ENCODE results near the gene LRP1B.

The LRP1B gene

DNA sequence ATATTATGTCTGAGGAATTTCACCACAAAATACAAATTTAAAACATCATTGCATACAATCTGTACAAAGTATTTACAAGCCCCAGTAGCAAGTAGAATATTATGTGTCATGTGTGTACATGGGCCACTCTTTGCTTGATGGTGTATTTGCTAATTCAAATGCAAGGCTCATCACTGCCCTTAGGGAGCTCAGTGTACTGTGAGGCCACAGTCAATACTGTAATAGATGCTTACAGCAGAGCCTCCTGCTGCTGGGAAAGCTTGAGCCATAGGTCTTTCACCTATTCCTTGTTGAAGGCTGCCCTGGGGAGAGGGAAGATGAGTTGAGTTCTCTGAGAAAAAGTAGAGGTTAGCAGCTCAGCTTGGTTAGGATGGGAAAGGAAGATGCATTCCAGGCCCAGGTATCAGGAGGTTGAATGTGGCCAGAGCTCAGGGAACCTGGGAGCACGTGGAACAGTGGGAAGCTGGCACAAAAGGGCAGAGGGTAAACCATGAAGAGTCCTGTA is 189.6 kb downstream of the LRP1B start:
- Mint-ChIP-seq H3K36me3 (no peaks in the 10 kb centered on the region), H3K9me3 (no peaks in the 10 kb centered on the region), H3K4me3 (no peak overlapping the region), H3K27me3 (no peaks in the 10 kb centered on the region), H3K27ac (no peak overlapping the region), H3K4me1 (no peaks in the 10 kb centered on the region)
- no peak for ATAC-seq (replicated peaks)
- DNase-seq, result no peak

DNA sequence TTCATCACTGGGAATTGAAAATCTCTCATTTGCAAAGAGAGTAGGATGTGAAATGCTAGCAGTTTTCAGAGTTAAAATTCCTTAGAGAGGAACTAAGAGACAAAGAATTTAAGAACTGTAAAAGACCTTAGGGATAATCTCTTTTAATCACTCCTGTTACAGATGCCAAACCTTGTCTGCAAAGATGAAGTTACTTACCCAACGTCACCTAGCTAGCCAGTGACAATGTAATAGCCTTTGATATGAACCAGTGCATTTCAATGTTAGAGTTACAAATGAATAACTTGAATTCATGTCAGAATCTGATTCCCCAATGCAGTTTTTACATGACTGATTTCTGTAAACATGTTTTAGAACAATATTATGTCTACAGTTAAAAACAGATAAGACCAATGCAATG is 190.1 kb downstream of the LRP1B start:
- Mint-ChIP-seq H3K4me3 (no peak overlapping the region), H3K9me3 (no peaks in the 10 kb centered on the region)
- no peak for ATAC-seq (replicated peaks)

DNA sequence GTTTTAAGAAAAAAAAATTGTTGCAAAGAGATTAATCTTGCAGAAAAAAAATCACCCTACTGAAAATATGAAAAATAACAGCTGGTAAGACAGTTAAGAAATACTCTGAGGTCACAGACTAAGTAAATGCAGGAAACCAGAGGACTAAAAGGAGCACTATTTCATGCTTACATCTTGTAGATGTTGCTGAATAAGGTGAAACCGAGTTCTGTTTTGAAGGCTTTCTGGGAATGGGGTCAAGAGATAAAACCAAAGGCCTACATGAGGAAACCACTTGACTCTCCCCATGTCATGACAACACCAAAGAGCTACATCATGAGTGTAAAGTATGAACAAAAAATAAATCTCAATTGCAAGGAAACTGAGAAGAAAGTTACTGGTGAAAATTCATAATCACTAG is 197.6 kb downstream of the LRP1B start:
- DNase-seq (no peak), ATAC-seq (replicated peaks) (no peak)
- no peak overlapping the region for H3K4me3 Mint-ChIP-seq
- no peaks in the 10 kb centered on the region for H3K27me3 Mint-ChIP-seq
- H3K4me1 Mint-ChIP-seq, result no peaks in the 10 kb centered on the region
- H3K27ac Mint-ChIP-seq, result no peak overlapping the region
- H3K9me3 Mint-ChIP-seq, result no peaks in the 10 kb centered on the region
- no peaks in the 10 kb centered on the region for H3K36me3 Mint-ChIP-seq

More for the DNA sequence above, 190.1 kb downstream of the LRP1B start:
- H3K27ac Mint-ChIP-seq, result no peak overlapping the region
- no peaks in the 10 kb centered on the region for H3K4me1 Mint-ChIP-seq
- H3K36me3 Mint-ChIP-seq, result no peaks in the 10 kb centered on the region
- no peak for DNase-seq
- no peaks in the 10 kb centered on the region for H3K27me3 Mint-ChIP-seq

DNA sequence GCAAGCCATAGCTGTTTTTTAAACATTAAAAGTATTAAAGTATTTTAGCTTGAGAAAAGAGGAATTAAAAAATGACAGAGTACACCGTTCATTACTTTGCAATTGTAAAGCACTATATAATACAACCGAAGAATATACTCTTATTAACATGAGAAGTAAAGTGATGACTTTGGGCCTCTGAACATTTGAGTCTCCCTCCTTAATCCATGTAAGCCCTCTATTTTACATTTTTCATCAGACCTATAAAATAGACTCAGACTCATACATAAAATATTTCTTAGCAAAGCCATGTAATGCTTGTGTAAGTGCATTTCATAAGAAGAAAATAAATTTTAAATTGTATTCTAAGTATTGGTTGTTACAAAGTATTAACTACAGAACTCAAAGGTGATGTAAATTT is 198.6 kb downstream of the LRP1B start:
- H3K27me3 Mint-ChIP-seq, result no peaks in the 10 kb centered on the region
- no peak overlapping the region for H3K27ac Mint-ChIP-seq
- no peak overlapping the region for H3K4me3 Mint-ChIP-seq
- H3K4me1 Mint-ChIP-seq, result no peaks in the 10 kb centered on the region
- peaks cover 0 to 5% of the 10 kb centered on the region in 2 donors for H3K9me3 Mint-ChIP-seq
- no peaks in the 10 kb centered on the region for H3K36me3 Mint-ChIP-seq
- ATAC-seq (replicated peaks) (no peak), DNase-seq (no peak)

DNA sequence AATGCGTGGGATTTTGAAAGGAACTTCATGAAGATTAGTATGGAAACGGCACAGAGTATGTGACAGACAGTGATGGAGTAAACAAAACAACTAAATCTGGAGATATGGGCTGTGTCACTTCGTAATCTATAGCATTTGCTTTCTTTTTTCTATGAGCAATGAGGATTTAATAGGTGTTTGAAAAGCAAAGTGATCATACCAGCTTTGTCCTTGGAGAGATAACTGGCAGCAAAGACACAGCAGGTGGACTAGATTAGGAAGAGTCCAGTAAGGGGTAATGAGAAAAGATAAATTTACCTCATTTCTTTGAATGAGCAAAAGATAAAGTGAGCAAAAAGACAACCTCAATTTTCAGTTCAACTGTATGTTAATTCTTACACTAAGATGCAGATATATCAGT is 199.0 kb downstream of the LRP1B start:
- Mint-ChIP-seq H3K27ac (no peak overlapping the region), H3K4me3 (no peak overlapping the region), H3K9me3 (peaks cover 0 to 5% of the 10 kb centered on the region in 2 donors), H3K4me1 (no peaks in the 10 kb centered on the region), H3K27me3 (no peaks in the 10 kb centered on the region), H3K36me3 (no peaks in the 10 kb centered on the region)
- DNase-seq (no peak), ATAC-seq (replicated peaks) (no peak)

DNA sequence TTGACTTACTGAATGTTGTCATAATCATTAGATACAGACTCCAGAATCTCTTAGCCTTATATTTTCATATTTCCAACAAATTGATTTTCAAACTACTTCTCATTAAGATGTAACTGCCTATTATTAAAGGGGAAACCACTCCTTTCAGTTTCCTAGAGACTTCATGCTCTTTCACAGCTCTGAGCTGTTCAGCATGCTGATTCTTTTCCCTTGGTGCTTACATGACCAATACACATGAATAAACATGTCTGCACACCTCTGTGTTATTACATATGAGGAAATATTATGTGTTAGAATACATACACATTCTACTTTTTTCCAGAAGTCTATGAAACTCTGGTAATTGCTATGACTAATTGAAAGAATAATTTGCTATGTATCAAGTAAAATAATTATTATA is 200.0 kb downstream of the LRP1B start:
- no peaks in the 10 kb centered on the region for H3K36me3 Mint-ChIP-seq
- H3K4me3 Mint-ChIP-seq, result no peak overlapping the region
- ATAC-seq (replicated peaks), result no peak
- H3K27me3 Mint-ChIP-seq, result no peaks in the 10 kb centered on the region
- no peak for DNase-seq
- no peaks in the 10 kb centered on the region for H3K4me1 Mint-ChIP-seq
- no peak overlapping the region for H3K27ac Mint-ChIP-seq
- peaks cover 0 to 5% of the 10 kb centered on the region in 2 donors for H3K9me3 Mint-ChIP-seq

DNA sequence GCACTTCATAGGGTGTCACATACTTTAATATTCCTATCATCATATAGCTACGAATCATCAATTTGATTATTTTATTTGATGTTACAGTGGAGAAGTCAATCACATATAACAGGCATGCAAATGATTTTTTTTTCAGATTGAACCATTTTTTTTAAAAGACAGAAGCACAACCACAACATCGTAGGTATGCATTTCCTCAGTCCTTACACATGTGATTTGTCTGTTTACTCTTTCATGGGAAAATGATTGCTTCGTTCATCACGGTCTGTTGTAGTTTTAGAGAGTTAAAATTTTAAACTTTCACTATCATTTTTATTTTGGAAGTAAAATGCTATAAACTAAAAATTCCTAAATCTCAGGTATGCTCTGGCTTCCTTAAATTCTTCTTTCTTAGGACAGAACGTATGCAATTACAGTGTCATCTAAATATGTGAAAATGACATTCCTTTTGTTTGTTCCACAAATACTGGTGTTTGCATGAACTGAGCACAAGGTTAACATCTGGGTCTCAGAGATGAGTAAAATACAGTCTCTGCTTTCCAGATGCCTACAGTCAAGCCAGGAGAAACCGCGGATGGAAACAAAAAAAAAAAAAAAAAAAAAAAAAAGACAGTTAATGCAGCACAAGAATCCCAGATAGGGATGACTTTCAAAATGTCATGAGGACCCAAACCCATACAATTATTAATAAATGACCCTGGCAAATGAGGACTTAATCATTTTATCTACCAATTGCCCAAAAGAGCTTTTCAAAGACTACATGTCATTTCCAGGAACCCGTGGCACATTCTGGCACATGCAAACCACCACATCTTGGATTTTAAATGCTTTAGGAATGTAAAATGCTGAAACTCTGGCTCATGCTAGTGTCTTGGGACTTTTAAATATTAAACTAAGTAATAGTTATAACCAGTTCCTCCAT is 201.2 kb downstream of the LRP1B start:
- Mint-ChIP-seq H3K36me3 (no peaks in the 10 kb centered on the region), H3K9me3 (peaks cover 0 to 5% of the 10 kb centered on the region in 2 donors), H3K4me3 (no peak overlapping the region), H3K4me1 (no peaks in the 10 kb centered on the region), H3K27me3 (no peaks in the 10 kb centered on the region), H3K27ac (no peak overlapping the region)
- ATAC-seq (replicated peaks) (no peak), DNase-seq (no peak)

DNA sequence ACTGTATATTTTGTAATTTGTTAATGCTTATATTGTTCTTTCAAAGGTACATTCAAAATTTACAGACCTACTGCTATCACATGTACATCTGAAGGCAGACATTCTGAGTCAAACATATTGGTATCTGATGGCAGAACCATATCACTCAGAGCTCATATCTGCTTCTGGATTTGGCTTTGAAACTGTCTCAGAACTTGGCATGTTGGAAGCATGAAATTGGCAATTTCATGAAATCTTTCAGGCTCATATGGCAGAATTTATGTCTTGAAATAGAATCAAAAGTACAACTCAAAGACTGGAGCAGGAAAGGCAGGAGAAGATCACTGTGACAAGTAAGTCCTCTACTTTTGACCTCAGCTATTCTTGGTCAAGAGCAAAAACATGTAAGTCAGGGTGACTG is 202.3 kb downstream of the LRP1B start:
- no peaks in the 10 kb centered on the region for H3K27me3 Mint-ChIP-seq
- no peak overlapping the region for H3K4me3 Mint-ChIP-seq
- H3K9me3 Mint-ChIP-seq, result peaks cover 0 to 5% of the 10 kb centered on the region in 2 donors

DNA sequence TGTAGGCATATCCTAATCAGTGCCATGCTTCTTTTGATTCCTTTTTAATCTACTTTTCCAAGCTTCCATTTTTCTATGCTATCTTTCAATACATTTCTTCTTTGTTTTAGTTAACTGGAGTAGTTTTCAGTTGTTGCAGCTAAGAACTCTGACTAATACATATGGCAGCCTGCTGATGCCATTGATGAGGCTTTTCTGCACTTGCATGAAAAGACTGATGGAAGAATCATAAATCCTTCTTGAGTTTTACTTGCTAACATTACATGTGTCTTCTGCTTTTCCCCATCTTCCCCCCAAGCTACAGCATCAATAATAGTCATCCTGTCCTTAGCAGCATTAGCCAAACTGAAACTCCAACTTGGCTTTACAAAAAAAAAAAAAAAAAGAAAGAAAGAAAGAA is 203.3 kb downstream of the LRP1B start:
- H3K9me3 Mint-ChIP-seq, result peaks cover 0 to 5% of the 10 kb centered on the region in 2 donors
- H3K36me3 Mint-ChIP-seq, result no peaks in the 10 kb centered on the region
- H3K27me3 Mint-ChIP-seq, result no peaks in the 10 kb centered on the region
- no peak overlapping the region for H3K4me3 Mint-ChIP-seq
- DNase-seq (no peak), ATAC-seq (replicated peaks) (no peak)
- H3K4me1 Mint-ChIP-seq, result no peaks in the 10 kb centered on the region
- H3K27ac Mint-ChIP-seq, result no peak overlapping the region

More for the DNA sequence above, 202.3 kb downstream of the LRP1B start:
- Mint-ChIP-seq H3K36me3 (no peaks in the 10 kb centered on the region), H3K27ac (no peak overlapping the region), H3K4me1 (no peaks in the 10 kb centered on the region)
- DNase-seq (no peak), ATAC-seq (replicated peaks) (no peak)

DNA sequence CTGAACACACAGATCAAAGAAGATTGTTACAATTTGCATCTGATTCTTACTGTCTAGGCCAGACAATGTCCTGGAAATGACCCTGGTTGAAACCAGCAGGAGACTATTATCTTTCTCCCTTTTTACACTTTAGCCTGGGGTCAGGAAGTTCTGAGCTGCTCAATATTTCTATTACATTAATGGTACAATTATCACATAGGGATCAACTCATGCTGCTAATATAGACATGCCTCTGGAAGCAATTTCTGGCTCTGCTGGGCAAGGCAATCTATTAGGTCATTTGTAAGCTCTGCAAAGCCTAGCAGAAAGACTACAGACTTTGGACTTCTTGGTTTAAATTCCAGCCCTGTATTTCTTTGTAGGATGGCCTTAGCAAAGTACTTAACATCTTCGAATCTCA is 205.3 kb downstream of the LRP1B start:
- no peaks in the 10 kb centered on the region for H3K4me1 Mint-ChIP-seq
- DNase-seq, result no peak
- no peaks in the 10 kb centered on the region for H3K36me3 Mint-ChIP-seq
- no peak overlapping the region for H3K4me3 Mint-ChIP-seq
- H3K27ac Mint-ChIP-seq, result no peak overlapping the region
- peaks cover 0 to 5% of the 10 kb centered on the region in 2 donors for H3K9me3 Mint-ChIP-seq
- no peak for ATAC-seq (replicated peaks)
- no peaks in the 10 kb centered on the region for H3K27me3 Mint-ChIP-seq

DNA sequence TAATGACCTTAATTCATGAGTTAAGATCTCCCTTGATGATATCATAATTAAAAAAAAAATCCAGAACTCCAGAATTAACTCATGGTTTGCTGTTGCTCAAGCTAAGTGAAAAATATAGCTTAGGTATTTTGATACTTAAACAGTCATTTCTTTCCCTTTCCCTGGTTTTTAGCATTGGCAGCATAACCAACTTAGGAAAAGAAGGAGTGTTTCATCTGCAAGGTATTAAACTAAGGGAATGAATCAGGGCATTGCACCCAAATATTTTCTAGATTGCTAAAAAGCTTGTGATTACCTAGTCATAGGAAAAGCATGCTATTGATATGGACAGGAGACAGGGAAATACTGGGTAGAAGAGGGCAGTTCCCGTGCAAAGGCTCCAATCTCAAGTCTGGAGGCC is 207.2 kb downstream of the LRP1B start:
- Mint-ChIP-seq H3K27ac (no peak overlapping the region), H3K4me1 (no peaks in the 10 kb centered on the region), H3K36me3 (no peaks in the 10 kb centered on the region), H3K9me3 (peaks cover 0 to 5% of the 10 kb centered on the region in 2 donors), H3K27me3 (no peaks in the 10 kb centered on the region), H3K4me3 (no peak overlapping the region)
- DNase-seq (no peak), ATAC-seq (replicated peaks) (no peak)

DNA sequence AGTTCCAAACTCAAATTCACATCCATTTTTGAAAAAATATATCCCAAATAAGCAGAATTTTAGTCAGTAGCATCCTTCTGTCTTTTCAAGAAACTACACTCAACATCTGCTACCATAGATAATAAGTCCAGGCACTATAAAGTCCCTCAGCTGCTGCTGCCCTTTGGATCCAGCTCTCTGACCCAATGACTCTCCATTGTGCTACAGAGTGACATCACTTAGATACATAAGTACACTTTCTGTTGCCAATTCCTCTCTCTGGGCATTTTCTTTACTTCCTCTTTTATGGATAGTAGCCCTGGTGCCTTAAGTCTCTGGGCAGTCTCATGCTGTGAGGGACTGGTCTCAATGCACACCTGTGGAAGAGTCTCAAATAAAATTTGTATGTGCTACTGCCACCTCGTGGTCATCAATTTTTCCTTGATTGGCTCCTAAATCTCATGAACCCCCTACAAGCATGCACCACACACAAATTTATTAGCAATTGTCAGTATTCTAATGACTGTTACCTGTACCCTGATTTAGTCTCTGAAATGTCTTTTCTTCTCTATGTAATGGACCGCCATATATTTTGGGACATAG is 219.2 kb downstream of the LRP1B start:
- peaks cover 3 to 8% of the 10 kb centered on the region in 2 donors for H3K9me3 Mint-ChIP-seq
- no peak overlapping the region for H3K4me3 Mint-ChIP-seq
- H3K27me3 Mint-ChIP-seq, result no peaks in the 10 kb centered on the region
- ATAC-seq (replicated peaks) (peak; percentile 67 to 69), DNase-seq (no peak)
- H3K36me3 Mint-ChIP-seq, result no peaks in the 10 kb centered on the region
- H3K4me1 Mint-ChIP-seq, result no peaks in the 10 kb centered on the region
- H3K27ac Mint-ChIP-seq, result no peak overlapping the region

DNA sequence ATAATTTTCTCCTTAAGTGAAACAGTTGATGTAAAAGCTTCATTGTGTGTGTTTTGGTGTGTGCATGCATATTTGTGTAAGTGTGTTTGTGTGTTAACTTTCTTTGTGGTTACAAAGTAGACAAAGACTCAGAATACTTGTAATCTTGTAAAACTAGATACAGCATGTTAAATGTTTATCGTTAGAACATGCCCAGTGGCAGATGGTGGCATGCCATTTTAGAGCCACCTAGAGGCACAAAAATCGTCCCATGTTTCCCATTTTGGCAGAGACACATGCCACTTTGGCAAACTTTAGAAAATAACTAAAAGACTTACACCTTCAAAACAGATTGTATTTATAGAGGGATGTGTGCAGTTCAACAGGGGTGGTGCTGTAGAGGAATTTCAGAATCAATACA is 224.1 kb downstream of the LRP1B start:
- Mint-ChIP-seq H3K9me3 (no peaks in the 10 kb centered on the region), H3K36me3 (no peaks in the 10 kb centered on the region), H3K27ac (no peak overlapping the region), H3K4me3 (no peak overlapping the region), H3K27me3 (no peaks in the 10 kb centered on the region), H3K4me1 (no peaks in the 10 kb centered on the region)
- no peak for ATAC-seq (replicated peaks)
- no peak for DNase-seq

DNA sequence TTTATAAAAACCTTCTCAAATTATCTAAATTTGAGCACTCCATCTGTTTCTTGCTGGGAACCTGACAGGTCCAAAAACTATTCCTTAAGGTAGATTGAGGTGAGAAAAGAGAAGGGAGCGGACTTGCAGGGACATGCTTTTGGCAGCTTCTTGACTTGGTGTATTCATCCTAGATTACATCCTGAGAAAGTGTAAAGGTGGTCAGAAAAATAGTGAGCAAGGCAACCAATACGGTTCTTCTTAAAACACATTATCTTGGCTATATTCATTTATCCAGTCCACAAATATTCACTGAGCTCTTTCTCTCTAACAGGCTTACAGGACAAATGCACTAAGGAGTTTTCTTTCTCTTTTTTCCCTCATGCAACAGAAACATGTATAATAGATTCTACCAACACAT is 230.0 kb downstream of the LRP1B start:
- Mint-ChIP-seq H3K4me3 (no peak overlapping the region), H3K36me3 (no peaks in the 10 kb centered on the region), H3K27ac (no peak overlapping the region), H3K27me3 (no peaks in the 10 kb centered on the region), H3K9me3 (no peaks in the 10 kb centered on the region), H3K4me1 (no peaks in the 10 kb centered on the region)
- ATAC-seq (replicated peaks) (no peak), DNase-seq (no peak)

DNA sequence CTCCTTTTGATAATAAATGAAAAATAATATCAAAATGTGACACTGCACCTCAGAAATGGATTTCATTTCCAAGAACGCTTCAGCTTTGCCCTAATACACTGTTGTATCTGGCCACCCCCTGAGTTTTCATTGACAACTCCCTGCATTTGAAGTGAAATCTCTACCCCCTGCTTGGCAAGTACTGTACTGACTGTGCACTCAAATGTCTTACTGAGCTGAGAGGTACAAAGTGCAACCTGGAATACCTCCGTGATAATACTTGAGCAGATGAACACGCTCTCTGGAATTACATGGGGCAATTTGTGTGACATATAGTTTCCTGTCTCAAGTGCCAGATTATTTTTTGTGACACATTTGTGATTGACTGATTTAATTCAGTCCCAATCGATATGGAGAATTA is 231.1 kb downstream of the LRP1B start:
- Mint-ChIP-seq H3K36me3 (no peaks in the 10 kb centered on the region), H3K4me1 (no peaks in the 10 kb centered on the region), H3K27ac (no peak overlapping the region), H3K9me3 (no peaks in the 10 kb centered on the region), H3K4me3 (no peak overlapping the region), H3K27me3 (no peaks in the 10 kb centered on the region)
- no peak for ATAC-seq (replicated peaks)
- no peak for DNase-seq
